ENCODE measurements around the gene NPHP1. TPM values are rescaled to one million over a fixed set of nuclear protein-coding genes. Genes with fewer than 3 reads are reported as not detected.

The NPHP1 gene
- polyA plus RNA-seq, 1 donor from 2014 or later = 8.0 TPM

GRCh38 chr2:110131166-110131565, 73.6 kb downstream of the NPHP1 start:
- Histone ChIP-seq H3K4me3 (ENCODE audit: low read length) (no peak overlapping the region), H3K27me3 (ENCODE audit: insufficient read depth, low read depth, low read length) (no peaks in the 10 kb centered on the region), H3K36me3 (ENCODE audit: insufficient read depth, low read length) (no peaks in the 10 kb centered on the region), H3K4me2 (ENCODE audit: low read length) (no peak overlapping the region), H2AFZ (ENCODE audit: low read depth, low read length) (no peak overlapping the region), H3F3A (ENCODE audit: insufficient read depth, low read length, poor library complexity, severe bottlenecking) (no peaks in the 10 kb centered on the region), H4K20me1 (ENCODE audit: insufficient read depth) (no peaks in the 10 kb centered on the region), H3K79me2 (replicated peaks; ENCODE audit: insufficient read depth, low read length) (no peaks in the 10 kb centered on the region), H3K9me3 (ENCODE audit: low read length) (no peaks in the 10 kb centered on the region), H3K9ac (ENCODE audit: low read length) (no peak overlapping the region), H3K27ac (ENCODE audit: low read length) (no peak overlapping the region), H3K9me2 (ENCODE audit: insufficient read depth, low read length) (no peaks in the 10 kb centered on the region)
- no peak for TF ChIP-seq SMC3 (conservative IDR thresholded peaks at IDR 0.05; ENCODE audit: poor library complexity)
- TF ChIP-seq MXI1 (conservative IDR thresholded peaks at IDR 0.05; ENCODE audit: poor library complexity, severe bottlenecking) = no peak
- TF ChIP-seq, protein P1, sequence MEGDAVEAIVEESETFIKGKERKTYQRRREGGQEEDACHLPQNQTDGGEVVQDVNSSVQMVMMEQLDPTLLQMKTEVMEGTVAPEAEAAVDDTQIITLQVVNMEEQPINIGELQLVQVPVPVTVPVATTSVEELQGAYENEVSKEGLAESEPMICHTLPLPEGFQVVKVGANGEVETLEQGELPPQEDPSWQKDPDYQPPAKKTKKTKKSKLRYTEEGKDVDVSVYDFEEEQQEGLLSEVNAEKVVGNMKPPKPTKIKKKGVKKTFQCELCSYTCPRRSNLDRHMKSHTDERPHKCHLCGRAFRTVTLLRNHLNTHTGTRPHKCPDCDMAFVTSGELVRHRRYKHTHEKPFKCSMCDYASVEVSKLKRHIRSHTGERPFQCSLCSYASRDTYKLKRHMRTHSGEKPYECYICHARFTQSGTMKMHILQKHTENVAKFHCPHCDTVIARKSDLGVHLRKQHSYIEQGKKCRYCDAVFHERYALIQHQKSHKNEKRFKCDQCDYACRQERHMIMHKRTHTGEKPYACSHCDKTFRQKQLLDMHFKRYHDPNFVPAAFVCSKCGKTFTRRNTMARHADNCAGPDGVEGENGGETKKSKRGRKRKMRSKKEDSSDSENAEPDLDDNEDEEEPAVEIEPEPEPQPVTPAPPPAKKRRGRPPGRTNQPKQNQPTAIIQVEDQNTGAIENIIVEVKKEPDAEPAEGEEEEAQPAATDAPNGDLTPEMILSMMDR (IDR thresholded peaks at IDR 0.05; ENCODE audit: poor library complexity, severe bottlenecking) = no peak
- TF ChIP-seq, protein P2, sequence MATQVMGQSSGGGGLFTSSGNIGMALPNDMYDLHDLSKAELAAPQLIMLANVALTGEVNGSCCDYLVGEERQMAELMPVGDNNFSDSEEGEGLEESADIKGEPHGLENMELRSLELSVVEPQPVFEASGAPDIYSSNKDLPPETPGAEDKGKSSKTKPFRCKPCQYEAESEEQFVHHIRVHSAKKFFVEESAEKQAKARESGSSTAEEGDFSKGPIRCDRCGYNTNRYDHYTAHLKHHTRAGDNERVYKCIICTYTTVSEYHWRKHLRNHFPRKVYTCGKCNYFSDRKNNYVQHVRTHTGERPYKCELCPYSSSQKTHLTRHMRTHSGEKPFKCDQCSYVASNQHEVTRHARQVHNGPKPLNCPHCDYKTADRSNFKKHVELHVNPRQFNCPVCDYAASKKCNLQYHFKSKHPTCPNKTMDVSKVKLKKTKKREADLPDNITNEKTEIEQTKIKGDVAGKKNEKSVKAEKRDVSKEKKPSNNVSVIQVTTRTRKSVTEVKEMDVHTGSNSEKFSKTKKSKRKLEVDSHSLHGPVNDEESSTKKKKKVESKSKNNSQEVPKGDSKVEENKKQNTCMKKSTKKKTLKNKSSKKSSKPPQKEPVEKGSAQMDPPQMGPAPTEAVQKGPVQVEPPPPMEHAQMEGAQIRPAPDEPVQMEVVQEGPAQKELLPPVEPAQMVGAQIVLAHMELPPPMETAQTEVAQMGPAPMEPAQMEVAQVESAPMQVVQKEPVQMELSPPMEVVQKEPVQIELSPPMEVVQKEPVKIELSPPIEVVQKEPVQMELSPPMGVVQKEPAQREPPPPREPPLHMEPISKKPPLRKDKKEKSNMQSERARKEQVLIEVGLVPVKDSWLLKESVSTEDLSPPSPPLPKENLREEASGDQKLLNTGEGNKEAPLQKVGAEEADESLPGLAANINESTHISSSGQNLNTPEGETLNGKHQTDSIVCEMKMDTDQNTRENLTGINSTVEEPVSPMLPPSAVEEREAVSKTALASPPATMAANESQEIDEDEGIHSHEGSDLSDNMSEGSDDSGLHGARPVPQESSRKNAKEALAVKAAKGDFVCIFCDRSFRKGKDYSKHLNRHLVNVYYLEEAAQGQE (IDR thresholded peaks at IDR 0.05; ENCODE audit: borderline replicate concordance) = no peak
- TF ChIP-seq POLR2AphosphoS5 (IDR thresholded peaks at IDR 0.05) = no peak
- TF ChIP-seq RAD21 (conservative IDR thresholded peaks at IDR 0.05) = no peak
- no peak for TF ChIP-seq EZH2 (IDR thresholded peaks at IDR 0.05; ENCODE audit: borderline replicate concordance, insufficient read depth, low read length, poor library complexity, severe bottlenecking)
- TF ChIP-seq EP300 (conservative IDR thresholded peaks at IDR 0.05; ENCODE audit: poor library complexity, severe bottlenecking) = no peak
- TF ChIP-seq TAF1 (IDR thresholded peaks at IDR 0.05; ENCODE audit: low read depth) = no peak

- H2AFZ ChIP-seq (ENCODE audit: low read depth, low read length) = no peak overlapping the region
- H3K27ac ChIP-seq (ENCODE audit: low read length) = no peak overlapping the region
- no peak overlapping the region for H3K4me3 ChIP-seq (ENCODE audit: low read length)
- no peaks in the 10 kb centered on the region for H3K9me2 ChIP-seq (ENCODE audit: insufficient read depth, low read length)
- no peaks in the 10 kb centered on the region for H3K27me3 ChIP-seq (ENCODE audit: insufficient read depth, low read depth, low read length)
- no peaks in the 10 kb centered on the region for H4K20me1 ChIP-seq (ENCODE audit: insufficient read depth)
- H3K4me2 ChIP-seq (ENCODE audit: low read length) = no peak overlapping the region
- no peaks in the 10 kb centered on the region for H3F3A ChIP-seq (ENCODE audit: insufficient read depth, low read length, poor library complexity, severe bottlenecking)
- TF ChIP-seq, protein P2 (IDR thresholded peaks at IDR 0.05; ENCODE audit: borderline replicate concordance) = no peak
- TF ChIP-seq TAF1 (IDR thresholded peaks at IDR 0.05; ENCODE audit: low read depth) = no peak
- no peak for TF ChIP-seq RAD21 (conservative IDR thresholded peaks at IDR 0.05)
- no peak for TF ChIP-seq POLR2AphosphoS5 (IDR thresholded peaks at IDR 0.05)
- TF ChIP-seq MXI1 (conservative IDR thresholded peaks at IDR 0.05; ENCODE audit: poor library complexity, severe bottlenecking) = no peak
- TF ChIP-seq, protein P1 (IDR thresholded peaks at IDR 0.05; ENCODE audit: poor library complexity, severe bottlenecking) = no peak
- no peak for TF ChIP-seq SMC3 (conservative IDR thresholded peaks at IDR 0.05; ENCODE audit: poor library complexity)
- no peak for TF ChIP-seq EP300 (conservative IDR thresholded peaks at IDR 0.05; ENCODE audit: poor library complexity, severe bottlenecking)
- no peak for TF ChIP-seq EZH2 (IDR thresholded peaks at IDR 0.05; ENCODE audit: borderline replicate concordance, insufficient read depth, low read length, poor library complexity, severe bottlenecking)
- no peaks in the 10 kb centered on the region for H3K79me2 ChIP-seq (replicated peaks; ENCODE audit: insufficient read depth, low read length)
- no peaks in the 10 kb centered on the region for H3K36me3 ChIP-seq (ENCODE audit: insufficient read depth, low read length)
- H3K9ac ChIP-seq (ENCODE audit: low read length) = no peak overlapping the region
- H3K9me3 ChIP-seq (ENCODE audit: low read length) = no peaks in the 10 kb centered on the region
These were observed 74.1 kb downstream of the NPHP1 start for GRCh38 chr2:110130757-110131156.
